Karpas-422 (cell line): Measurements from ENCODE around the gene CASQ1. TPM values are rescaled to one million over a fixed set of nuclear protein-coding genes. Genes with fewer than 3 reads are reported as not detected.

Experiments
- DNase-seq: peaks from one replicate; pipeline ENCODE4 v3.0.0-alpha.2; 2015
- H2AFZ ChIP-seq: fragments of 200-600 bp; sonication (generic); 2 replicates; pipeline ENCODE4 v1.6.1; 2014; ENCODE audit warnings: antibody characterized with exemption, low read length, mixed read lengths
- H3K27ac ChIP-seq: fragments of 200-600 bp; sonication (generic); 2 replicates; pipeline ENCODE4 v1.5.1; 2014; ENCODE audit warnings: mild to moderate bottlenecking, low read length, moderate library complexity
- H3K27me3 ChIP-seq: fragments of 200-600 bp; sonication (generic); 2 replicates; pipeline ENCODE4 v1.6.1; 2014; ENCODE audit warnings: low read length, mixed read lengths
- H3K36me3 ChIP-seq: fragments of 200-600 bp; sonication (generic); 2 replicates; pipeline ENCODE4 v1.6.1; 2014; ENCODE audit warnings: low read length, mixed read lengths; ENCODE audit not compliant: insufficient read depth
- H3K4me1 ChIP-seq: fragments of 200-600 bp; sonication (generic); 2 replicates; pipeline ENCODE4 v1.6.1; 2014; ENCODE audit warnings: mild to moderate bottlenecking, low read length, mixed read lengths
- H3K4me2 ChIP-seq: fragments of 200-600 bp; sonication (generic); 2 replicates; pipeline ENCODE4 v1.6.1; 2014; ENCODE audit warnings: low read length, low read depth, mild to moderate bottlenecking; ENCODE audit not compliant: poor library complexity, severe bottlenecking
- H3K4me3 ChIP-seq: fragments of 200-600 bp; sonication (generic); 2 replicates; pipeline ENCODE4 v1.5.1; 2014; ENCODE audit warnings: mild to moderate bottlenecking, antibody characterized with exemption, low read length, mixed read lengths
- H3K79me2 ChIP-seq: fragments of 200-600 bp; sonication (generic); 2 replicates; pipeline ENCODE4 v1.6.1; 2014; ENCODE audit warnings: mild to moderate bottlenecking, low read length, mixed read lengths
- H3K9ac ChIP-seq: fragments of 200-600 bp; sonication (generic); 2 replicates; pipeline ENCODE4 v1.6.0; 2014; ENCODE audit warnings: low read length
- H3K9me2 ChIP-seq: fragments of 200-600 bp; sonication (generic), shearing (Covaris generic); replicated peaks from 2 replicates; pipeline ENCODE4 v1.6.0; 2014; ENCODE audit warnings: mild to moderate bottlenecking, low read length, moderate library complexity; ENCODE audit not compliant: insufficient read depth
- H3K9me3 ChIP-seq: fragments of 300-700, 200-600 bp; sonication (generic); 2 replicates; pipeline ENCODE4 v1.6.1; 2014; ENCODE audit warnings: low read length, mixed read lengths
- H4K20me1 ChIP-seq: fragments of 200-600 bp; sonication (generic); 2 replicates; pipeline ENCODE4 v1.6.1; 2014; ENCODE audit warnings: mild to moderate bottlenecking, antibody characterized with exemption, low read length, low read depth; ENCODE audit not compliant: insufficient read depth
- total RNA-seq: library from RNA; depleted of rRNA; stranded (reverse); fragments of >200 nt; shearing (Covaris generic); gene quantifications from 2 replicates; pipeline ENCODE4 v1.2.3, GENCODE V29; 2014; ENCODE audit warnings: low replicate concordance

Gene CASQ1
- total RNA-seq, 1 experiment from 2014 or later: not detected

DNA sequence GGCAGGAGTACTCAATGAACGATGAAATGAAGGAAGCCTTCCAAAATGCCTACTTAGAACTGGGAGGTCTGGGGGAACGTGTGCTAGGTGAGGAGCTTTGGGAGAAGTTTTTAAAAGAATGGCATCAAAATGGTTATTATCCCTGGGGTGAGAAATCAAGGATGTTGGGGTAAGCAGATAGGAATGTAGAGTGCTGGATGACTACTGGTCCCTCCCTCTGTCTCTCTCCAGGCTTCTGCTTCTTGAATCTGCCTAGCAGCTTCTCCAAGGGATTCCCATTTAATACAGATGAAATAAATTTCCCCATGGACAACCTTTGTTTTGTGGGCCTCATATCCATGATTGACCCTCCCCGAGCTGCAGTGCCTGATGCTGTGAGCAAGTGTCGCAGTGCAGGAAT is 19.0 kb upstream of the CASQ1 start:
- no peaks in the 10 kb centered on the region for H3K9me3 ChIP-seq
- no peak overlapping the region for H3K27ac ChIP-seq
- no peaks in the 10 kb centered on the region for H3K9me2 ChIP-seq
- no peak overlapping the region for H3K4me3 ChIP-seq
- no peak overlapping the region for H3K4me2 ChIP-seq
- DNase-seq: no peak
- H4K20me1 ChIP-seq: no peaks in the 10 kb centered on the region
- H3K27me3 ChIP-seq: no peaks in the 10 kb centered on the region
- H2AFZ ChIP-seq: no peak overlapping the region
- H3K36me3 ChIP-seq: no peaks in the 10 kb centered on the region
- H3K79me2 ChIP-seq: no peaks in the 10 kb centered on the region
- no peak overlapping the region for H3K9ac ChIP-seq
- H3K4me1 ChIP-seq: peaks cover 14% of the 10 kb centered on the region

GRCh38 chr1:160171980-160172379 is 18.4 kb upstream of the CASQ1 start:
- Histone ChIP-seq H3K4me1 (peaks cover 14% of the 10 kb centered on the region), H3K79me2 (no peaks in the 10 kb centered on the region), H3K36me3 (no peaks in the 10 kb centered on the region), H2AFZ (no peak overlapping the region), H3K27ac (no peak overlapping the region), H3K4me2 (no peak overlapping the region), H4K20me1 (no peaks in the 10 kb centered on the region), H3K9me3 (no peaks in the 10 kb centered on the region), H3K4me3 (no peak overlapping the region), H3K9ac (no peak overlapping the region), H3K27me3 (no peaks in the 10 kb centered on the region), H3K9me2 (no peaks in the 10 kb centered on the region)
- DNase-seq: no peak

DNA sequence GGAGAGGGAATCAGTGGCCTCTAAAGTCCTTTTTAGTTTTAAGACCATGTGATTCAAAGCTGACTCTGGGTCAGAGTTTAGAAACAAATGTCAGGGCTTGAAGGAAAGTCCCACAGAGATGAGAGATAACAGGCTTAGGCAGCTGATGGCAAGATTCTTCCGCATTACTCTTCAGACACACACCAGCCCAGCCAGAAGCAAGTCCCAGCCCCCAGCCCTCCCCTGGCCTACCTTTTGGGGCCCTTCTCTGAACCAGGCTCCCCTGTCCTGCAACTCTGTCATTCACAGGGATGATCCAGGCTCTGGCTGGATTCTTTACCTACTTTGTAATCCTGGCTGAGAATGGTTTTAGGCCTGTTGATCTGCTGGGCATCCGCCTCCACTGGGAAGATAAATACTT is 13.1 kb upstream of the CASQ1 start:
- H3K36me3 ChIP-seq: no peaks in the 10 kb centered on the region
- H3K4me3 ChIP-seq: no peak overlapping the region
- no peaks in the 10 kb centered on the region for H4K20me1 ChIP-seq
- H3K4me2 ChIP-seq: no peak overlapping the region
- H3K79me2 ChIP-seq: no peaks in the 10 kb centered on the region
- H3K9ac ChIP-seq: no peak overlapping the region
- no peaks in the 10 kb centered on the region for H3K4me1 ChIP-seq
- H3K27me3 ChIP-seq: no peaks in the 10 kb centered on the region
- no peak overlapping the region for H2AFZ ChIP-seq
- H3K9me3 ChIP-seq: no peaks in the 10 kb centered on the region
- H3K27ac ChIP-seq: no peak overlapping the region
- no peak for DNase-seq
- no peaks in the 10 kb centered on the region for H3K9me2 ChIP-seq

DNA sequence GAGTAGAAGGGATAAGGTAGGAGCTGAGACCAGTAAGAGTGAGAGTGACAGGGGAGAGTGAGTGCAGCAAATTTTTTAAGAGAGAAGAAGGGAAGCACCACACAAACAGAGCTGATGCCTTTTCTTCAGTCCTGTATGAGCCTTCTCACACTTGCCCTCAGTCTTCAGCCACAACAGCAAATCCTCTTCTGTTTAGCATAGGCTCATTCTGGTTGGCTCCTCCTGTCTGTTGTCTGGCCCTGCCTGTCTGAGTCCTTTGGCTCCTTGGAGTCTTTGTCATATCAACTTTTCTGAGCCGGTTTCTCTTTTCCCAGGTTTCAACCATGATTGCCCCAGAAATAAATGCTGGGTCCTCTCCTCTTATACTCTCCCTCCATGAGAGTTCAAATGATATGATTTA is 12.7 kb upstream of the CASQ1 start:
- no peaks in the 10 kb centered on the region for H3K9me2 ChIP-seq
- H3K9me3 ChIP-seq: no peaks in the 10 kb centered on the region
- H3K4me1 ChIP-seq: no peaks in the 10 kb centered on the region
- no peak overlapping the region for H3K9ac ChIP-seq
- no peaks in the 10 kb centered on the region for H3K36me3 ChIP-seq
- no peak overlapping the region for H3K27ac ChIP-seq
- no peak overlapping the region for H3K4me3 ChIP-seq
- H2AFZ ChIP-seq: no peak overlapping the region
- no peaks in the 10 kb centered on the region for H3K79me2 ChIP-seq
- no peaks in the 10 kb centered on the region for H4K20me1 ChIP-seq
- DNase-seq: no peak
- no peaks in the 10 kb centered on the region for H3K27me3 ChIP-seq
- H3K4me2 ChIP-seq: no peak overlapping the region

GRCh38 chr1:160178731-160179130 is 11.6 kb upstream of the CASQ1 start:
- DNase-seq: no peak
- Histone ChIP-seq H3K9me3 (no peaks in the 10 kb centered on the region), H3K27ac (no peak overlapping the region), H3K4me1 (no peaks in the 10 kb centered on the region), H3K4me2 (no peak overlapping the region), H3K4me3 (no peak overlapping the region), H3K9me2 (no peaks in the 10 kb centered on the region), H3K27me3 (no peaks in the 10 kb centered on the region), H2AFZ (no peak overlapping the region), H4K20me1 (no peaks in the 10 kb centered on the region), H3K9ac (no peak overlapping the region), H3K36me3 (no peaks in the 10 kb centered on the region), H3K79me2 (no peaks in the 10 kb centered on the region)

GRCh38 chr1:160179336-160179735 is 11.0 kb upstream of the CASQ1 start:
- no peak for DNase-seq
- no peaks in the 10 kb centered on the region for H3K4me1 ChIP-seq
- H3K27me3 ChIP-seq: no peaks in the 10 kb centered on the region
- no peak overlapping the region for H3K4me3 ChIP-seq
- H4K20me1 ChIP-seq: no peaks in the 10 kb centered on the region
- no peaks in the 10 kb centered on the region for H3K9me3 ChIP-seq
- no peak overlapping the region for H2AFZ ChIP-seq
- no peak overlapping the region for H3K27ac ChIP-seq
- H3K4me2 ChIP-seq: no peak overlapping the region
- H3K36me3 ChIP-seq: no peaks in the 10 kb centered on the region
- H3K79me2 ChIP-seq: no peaks in the 10 kb centered on the region
- no peak overlapping the region for H3K9ac ChIP-seq
- H3K9me2 ChIP-seq: no peaks in the 10 kb centered on the region

GRCh38 chr1:160186246-160186645 is 4.1 kb upstream of the CASQ1 start:
- Histone ChIP-seq H4K20me1 (no peaks in the 10 kb centered on the region), H3K79me2 (no peaks in the 10 kb centered on the region), H3K27ac (no peak overlapping the region), H3K36me3 (no peaks in the 10 kb centered on the region), H3K9ac (no peak overlapping the region), H3K9me3 (no peaks in the 10 kb centered on the region), H2AFZ (no peak overlapping the region), H3K4me3 (no peak overlapping the region), H3K4me2 (no peak overlapping the region), H3K9me2 (no peaks in the 10 kb centered on the region), H3K4me1 (no peaks in the 10 kb centered on the region), H3K27me3 (no peaks in the 10 kb centered on the region)
- no peak for DNase-seq

GRCh38 chr1:160186729-160187128 is 3.6 kb upstream of the CASQ1 start:
- no peak overlapping the region for H3K9ac ChIP-seq
- no peak overlapping the region for H3K27ac ChIP-seq
- no peaks in the 10 kb centered on the region for H3K4me1 ChIP-seq
- H3K79me2 ChIP-seq: no peaks in the 10 kb centered on the region
- no peaks in the 10 kb centered on the region for H3K9me3 ChIP-seq
- DNase-seq: no peak
- no peak overlapping the region for H3K4me2 ChIP-seq
- H3K9me2 ChIP-seq: no peaks in the 10 kb centered on the region
- H3K27me3 ChIP-seq: no peaks in the 10 kb centered on the region
- no peak overlapping the region for H3K4me3 ChIP-seq
- H3K36me3 ChIP-seq: no peaks in the 10 kb centered on the region
- H2AFZ ChIP-seq: no peak overlapping the region
- H4K20me1 ChIP-seq: no peaks in the 10 kb centered on the region

DNA sequence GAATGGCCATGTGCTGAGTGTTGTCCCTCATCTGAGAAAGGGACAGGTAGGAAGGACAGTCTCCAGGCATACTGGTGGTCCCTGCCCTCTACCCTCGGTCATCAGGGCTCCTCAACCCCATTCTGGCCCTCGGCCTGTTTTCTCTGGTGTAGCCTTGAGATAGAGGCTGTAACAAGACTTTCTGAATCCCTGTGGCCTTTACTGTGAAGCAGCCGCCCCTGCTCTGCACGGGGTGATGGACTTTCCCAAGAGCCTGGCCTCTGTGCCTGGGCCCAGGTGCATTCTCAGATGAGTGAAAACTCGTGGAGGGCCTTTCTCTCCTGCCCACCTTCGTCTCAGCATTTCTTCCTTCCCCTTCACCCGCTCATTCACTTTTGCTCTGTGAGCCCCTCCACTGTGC is 3.0 kb upstream of the CASQ1 start:
- DNase-seq: no peak
- H3K9ac ChIP-seq: no peak overlapping the region
- H3K27me3 ChIP-seq: no peaks in the 10 kb centered on the region
- no peaks in the 10 kb centered on the region for H3K4me1 ChIP-seq
- H3K9me2 ChIP-seq: no peaks in the 10 kb centered on the region
- no peak overlapping the region for H3K4me3 ChIP-seq
- H3K27ac ChIP-seq: no peak overlapping the region
- H3K4me2 ChIP-seq: no peak overlapping the region
- H3K36me3 ChIP-seq: no peaks in the 10 kb centered on the region
- no peaks in the 10 kb centered on the region for H3K9me3 ChIP-seq
- no peak overlapping the region for H2AFZ ChIP-seq
- H3K79me2 ChIP-seq: no peaks in the 10 kb centered on the region
- H4K20me1 ChIP-seq: no peaks in the 10 kb centered on the region
